Upper lobe of left lung (tissue), 6 donors: ENCODE data around the gene MTERF1. TPM values are rescaled to one million over a fixed set of nuclear protein-coding genes. Genes with fewer than 3 reads are reported as not detected.
A peak's percentile ranks its signal among the peaks of the same experiment; 100 is the strongest.

Experiments used
- ATAC-seq, 2 donors: fragments of 200-7000 bp; cut with Tn5 transposase; one replicate each; pipeline ENCODE4 v1.9.1; 2022; ENCODE audit warnings: mild to moderate bottlenecking in 2 of 2, moderate library complexity in 2 of 2; ENCODE audit not compliant: low FRiP score in 2 of 2
- DNase-seq, 2 donors: peaks; one replicate each; pipeline ENCODE4 v3.0.0-alpha.2; 2019 to 2020
- H3K27ac ChIP-seq, 4 donors: fragments of 200-600 bp; sonication (generic); one replicate each; pipeline ENCODE4 v1.5.1; 2016 to 2019
- H3K27me3 ChIP-seq, 4 donors: fragments of 200-600 bp; sonication (generic); one replicate each; pipeline ENCODE4 v1.5.1; 2017 to 2019
- H3K36me3 ChIP-seq, 4 donors: fragments of 200-600 bp; sonication (generic); one replicate each; pipeline ENCODE4 v1.5.1; 2016 to 2019
- H3K4me1 ChIP-seq, 4 donors: fragments of 200-600 bp; sonication (generic); one replicate each; pipeline ENCODE4 v1.5.1; 2018 to 2019
- H3K4me3 ChIP-seq, 4 donors: fragments of 200-600 bp; sonication (generic); one replicate each; pipeline ENCODE4 v1.5.1; 2017 to 2019; ENCODE audit warnings: mild to moderate bottlenecking in 2 of 4, moderate library complexity in 1 of 4
- H3K9me3 ChIP-seq, 4 donors: fragments of 200-600 bp; sonication (generic); one replicate each; pipeline ENCODE4 v1.5.1; 2018 to 2019
- CTCF ChIP-seq, 6 experiments: fragments of 450-650 bp in 4 of 6; fragments of 200-600 bp in 2 of 6; sonication (generic) in 2 of 6; IDR thresholded peaks; one replicate each; pipeline ENCODE4 v1.5.1; 2016 to 2019; ENCODE audit warnings: antibody characterized with exemption in 6 of 6
- EP300 ChIP-seq, 4 donors: sonication (generic); formaldehyde crosslinking; IDR thresholded peaks; one replicate each; pipeline ENCODE4 v1.5.1; 2017; ENCODE audit warnings: antibody characterized with exemption in 4 of 4, control low read depth in 2 of 4
- POLR2A ChIP-seq, 4 donors: fragments of 450-650 bp; IDR thresholded peaks; one replicate each; pipeline ENCODE4 v1.5.1; 2016 to 2017; ENCODE audit warnings: antibody characterized with exemption in 4 of 4, mild to moderate bottlenecking in 2 of 4
- POLR2AphosphoS5 ChIP-seq, 2 donors: sonication (generic); formaldehyde crosslinking; IDR thresholded peaks; one replicate each; pipeline ENCODE4 v1.5.1; 2017; ENCODE audit warnings: antibody characterized with exemption in 2 of 2
- WGBS, 2 donors: methylation state at CpG; one replicate each; pipeline ENCODE4 v1.1.5; 2017 to 2018; 5-methylcytosine and 5-hydroxymethylcytosine counted together
- total RNA-seq, 6 donors: library from RNA; depleted of rRNA in 4 of 6; stranded (reverse); fragments of >200 nt in 4 of 6; gene quantifications; one replicate each; pipeline versions ENCODE4 v1.1.0 to v1.2.1, GENCODE V29; 2016 to 2021
- donor health status: DM: no; HTN: no; CAD: no; lungs with moderate emphysema.
- donor health status: DM: no; HTN: yes; CAD: no; lungs with severe emphysema.

Gene MTERF1
- total RNA-seq, 6 donors from 2014 or later = 7.7 to 10.0 (median 8.8) TPM

DNA sequence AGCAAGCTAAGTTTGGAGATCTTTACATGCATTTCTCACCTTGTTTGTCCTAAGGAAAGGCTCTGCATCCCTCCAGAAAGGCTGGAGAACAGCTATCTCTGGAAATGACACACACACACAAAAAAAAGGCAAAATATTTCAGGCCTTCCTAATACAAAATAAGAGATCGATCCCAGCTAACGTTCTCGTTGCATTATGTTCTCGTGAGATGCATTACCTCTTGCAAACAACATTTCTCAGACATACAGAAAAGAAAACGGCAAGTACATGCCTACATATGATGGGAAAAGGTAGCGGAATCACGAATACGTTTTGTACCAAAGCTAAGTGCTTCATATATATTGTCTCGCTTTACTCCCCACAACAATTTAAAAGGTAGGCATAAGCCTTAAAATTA lies 488 bp downstream of the MTERF1 start:
- Histone ChIP-seq H3K36me3 (peaks cover 0 to 6% (median under 1%) of the 10 kb centered on the region in 4 donors), H3K4me3 (peak overlapping the region; percentile 56 to 77 (median 68)), H3K27me3 (no peaks in the 10 kb centered on the region), H3K9me3 (no peaks in the 10 kb centered on the region), H3K4me1 (peaks cover 8 to 19% (median 17%) of the 10 kb centered on the region in 4 donors), H3K27ac (peak overlapping the region; percentile 46 to 72 (median 60))
- no peak for DNase-seq
- TF ChIP-seq POLR2A (IDR thresholded peaks at IDR 0.05) = no peak
- TF ChIP-seq POLR2AphosphoS5 (IDR thresholded peaks at IDR 0.05) = no peak
- 5% methylated on average over 9 of the region's 9 CpGs for WGBS, 2 donors
- ATAC-seq = no peak

GRCh38 chr7:91876391-91877133 lies 3.9 kb downstream of the MTERF1 start:
- no peak overlapping the region for H3K27ac ChIP-seq
- no peak for TF ChIP-seq POLR2A (IDR thresholded peaks at IDR 0.05)
- TF ChIP-seq EP300 (IDR thresholded peaks at IDR 0.05) = no peak
- no peak for TF ChIP-seq CTCF (IDR thresholded peaks at IDR 0.05)
- TF ChIP-seq POLR2AphosphoS5 (IDR thresholded peaks at IDR 0.05) = no peak
- no peak overlapping the region for H3K4me3 ChIP-seq
- H3K9me3 ChIP-seq = no peaks in the 10 kb centered on the region
- peaks cover 8 to 19% (median 17%) of the 10 kb centered on the region in 4 donors for H3K4me1 ChIP-seq
- DNase-seq (no peak), ATAC-seq (no peak)
- peaks cover 0 to 21% (median 6%) of the 10 kb centered on the region in 4 donors for H3K36me3 ChIP-seq
- 71 to 73% methylated on average over 4 of the region's 4 CpGs for WGBS, 2 donors
- no peaks in the 10 kb centered on the region for H3K27me3 ChIP-seq

DNA sequence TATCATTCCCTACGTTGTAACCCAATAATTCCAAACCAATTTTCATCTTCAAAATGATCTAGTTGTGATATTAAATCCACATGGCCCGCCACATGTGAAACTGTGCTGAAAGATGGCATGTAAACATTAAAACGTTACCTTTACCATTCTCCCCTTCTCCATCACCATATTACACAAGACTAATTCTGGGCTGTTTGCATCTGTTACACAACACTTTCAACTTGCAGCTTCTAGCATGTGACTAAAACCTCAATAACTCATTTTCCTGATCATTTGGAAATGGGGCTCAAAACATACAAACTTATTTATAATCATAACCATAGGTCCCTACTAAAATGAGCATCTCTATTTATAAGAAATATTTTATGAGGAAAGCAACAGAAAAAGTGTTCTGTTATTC lies 4.7 kb downstream of the MTERF1 start:
- Histone ChIP-seq H3K4me3 (no peak overlapping the region), H3K9me3 (no peaks in the 10 kb centered on the region), H3K36me3 (peaks cover 0 to 21% (median 6%) of the 10 kb centered on the region in 4 donors), H3K4me1 (peaks cover 8 to 19% (median 14%) of the 10 kb centered on the region in 4 donors), H3K27ac (no peak overlapping the region), H3K27me3 (no peaks in the 10 kb centered on the region)
- TF ChIP-seq EP300 (IDR thresholded peaks at IDR 0.05) = no peak
- TF ChIP-seq POLR2A (IDR thresholded peaks at IDR 0.05) = no peak
- TF ChIP-seq POLR2AphosphoS5 (IDR thresholded peaks at IDR 0.05) = no peak
- no peak for TF ChIP-seq CTCF (IDR thresholded peaks at IDR 0.05)
- WGBS, 2 donors = 68 to 83% methylated on average over 3 of the region's 3 CpGs
- DNase-seq = no peak
- no peak for ATAC-seq

- Histone ChIP-seq H3K4me1 (no peaks in the 10 kb centered on the region), H3K36me3 (peaks cover 0 to 21% (median 6%) of the 10 kb centered on the region in 4 donors), H3K27ac (no peak overlapping the region), H3K4me3 (no peak overlapping the region), H3K9me3 (no peaks in the 10 kb centered on the region), H3K27me3 (no peaks in the 10 kb centered on the region)
- no peak for TF ChIP-seq POLR2A (IDR thresholded peaks at IDR 0.05)
- TF ChIP-seq CTCF (IDR thresholded peaks at IDR 0.05) = no peak
- no peak for TF ChIP-seq EP300 (IDR thresholded peaks at IDR 0.05)
- TF ChIP-seq POLR2AphosphoS5 (IDR thresholded peaks at IDR 0.05) = no peak
- DNase-seq (no peak), ATAC-seq (no peak)
These were observed 7.6 kb downstream of the MTERF1 start for GRCh38 chr7:91872928-91873327.

DNA sequence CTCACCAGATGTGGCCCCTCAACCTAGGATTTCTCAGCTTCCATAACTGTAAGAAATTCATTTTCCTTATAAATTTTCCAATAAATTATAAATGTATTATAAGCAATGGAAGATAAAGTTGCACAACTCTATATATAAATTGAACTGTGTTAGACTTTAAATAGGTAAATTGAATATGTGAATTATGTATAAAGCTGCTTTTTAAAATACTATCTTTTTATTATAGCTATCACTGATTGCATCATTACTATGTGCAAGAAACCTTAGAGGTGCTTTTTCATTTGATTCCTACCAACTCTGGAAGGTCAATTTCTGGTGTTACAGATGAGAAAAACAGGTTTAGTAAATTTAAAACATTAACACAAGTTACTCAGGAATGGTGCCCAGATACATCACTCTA lies 8.4 kb downstream of the MTERF1 start:
- TF ChIP-seq CTCF (IDR thresholded peaks at IDR 0.05) (no peak), POLR2A (IDR thresholded peaks at IDR 0.05) (no peak), POLR2AphosphoS5 (IDR thresholded peaks at IDR 0.05) (no peak), EP300 (IDR thresholded peaks at IDR 0.05) (no peak)
- no peaks in the 10 kb centered on the region for H3K27me3 ChIP-seq
- no peaks in the 10 kb centered on the region for H3K4me1 ChIP-seq
- H3K36me3 ChIP-seq = peaks cover 0 to 21% (median 6%) of the 10 kb centered on the region in 4 donors
- H3K4me3 ChIP-seq = no peak overlapping the region
- no peak overlapping the region for H3K27ac ChIP-seq
- DNase-seq (no peak), ATAC-seq (no peak)
- H3K9me3 ChIP-seq = no peaks in the 10 kb centered on the region
